A549 (cell line): Measurements from ENCODE around the gene CCL25.

Experiments used
- EHMT2 ChIP-seq: fragments of 200-600 bp; sonication (generic); IDR thresholded peaks from 2 replicates; pipeline ENCODE4 v1.6.1; 2016; ENCODE audit warnings: antibody characterized with exemption, low read depth, mild to moderate bottlenecking, moderate library complexity
- EP300 ChIP-seq, 2 experiments: fragments of >200 bp; sonication (Bioruptor Twin); formaldehyde crosslinking; IDR thresholded peaks; 2 replicates in 1 of 2; 3 replicates in 1 of 2; pipeline ENCODE4 v1.6.1; 2016 to 2017
- FOXS1 ChIP-seq: fragments of 250-450 bp; sonication (Bioruptor Pico); IDR thresholded peaks from 2 replicates; pipeline ENCODE4 v1.5.0; 2020; ENCODE audit warnings: mild to moderate bottlenecking, moderate library complexity
- JUNB ChIP-seq: fragments of >200 bp; sonication (Bioruptor Twin); formaldehyde crosslinking; IDR thresholded peaks from 2 replicates; pipeline ENCODE4 v1.6.1; 2016
- MAX ChIP-seq: IDR thresholded peaks from 2 replicates; pipeline ENCODE4 v1.6.1; 2012
- NPAS2 ChIP-seq: fragments of 250-450 bp; sonication (Bioruptor Pico); IDR thresholded peaks from 2 replicates; pipeline ENCODE4 v1.8.0; 2022; ENCODE audit warnings: mild to moderate bottlenecking, moderate library complexity, borderline replicate concordance
- PBX3 ChIP-seq: IDR thresholded peaks from 2 replicates; pipeline ENCODE4 v1.6.1; 2012
- POLR2A ChIP-seq: IDR thresholded peaks from 2 replicates; pipeline ENCODE4 v1.6.1; 2012; ENCODE audit warnings: mild to moderate bottlenecking, low read length
- RCOR1 ChIP-seq: fragments of 150-350 bp; IDR thresholded peaks from 2 replicates; pipeline ENCODE4 v1.6.1; 2014; ENCODE audit warnings: antibody characterized with exemption, low read length, low read depth
- RFX5 ChIP-seq: fragments of 450-650 bp; IDR thresholded peaks from 2 replicates; pipeline ENCODE4 v1.7.1; 2014; ENCODE audit warnings: antibody characterized with exemption, mild to moderate bottlenecking, moderate library complexity
- SMC3 ChIP-seq: fragments of >200 bp; sonication (Bioruptor Twin); formaldehyde crosslinking; IDR thresholded peaks from 3 replicates; pipeline ENCODE4 v1.6.1; 2018; ENCODE audit warnings: inconsistent platforms
- TP53 ChIP-seq: fragments of 250-450 bp; sonication (Bioruptor Pico); IDR thresholded peaks from 2 replicates; pipeline ENCODE4 v1.5.0; 2021; ENCODE audit warnings: mild to moderate bottlenecking, moderate library complexity
- TF ChIP-seq, protein P1 (sequence below): fragments of >200 bp; sonication (Bioruptor Twin); formaldehyde crosslinking; IDR thresholded peaks from 3 replicates; pipeline ENCODE4 v1.5.1; 2016

DNA sequence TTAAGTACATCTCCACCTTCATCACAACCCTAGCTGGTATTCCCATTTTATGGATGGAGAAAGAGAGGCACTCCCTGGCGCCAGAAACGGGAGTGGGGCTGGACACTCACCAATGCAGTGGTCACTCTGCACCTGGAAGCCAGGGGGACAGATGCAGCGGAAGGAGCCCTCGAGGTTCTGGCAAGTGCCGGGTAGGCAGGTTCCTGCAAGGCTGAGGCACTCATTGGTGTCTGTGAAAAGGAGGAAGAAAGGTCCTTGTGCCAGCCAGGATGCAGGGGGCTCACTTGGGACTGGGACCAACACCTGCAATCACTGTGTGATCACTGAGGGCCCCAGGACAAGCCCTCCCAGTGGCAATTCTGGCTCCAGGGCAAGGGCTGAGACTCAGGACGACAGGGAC, 41.8 kb downstream of the CCL25 start:
- no peak for TF ChIP-seq RCOR1
- TF ChIP-seq RFX5 = no peak
- no peak for TF ChIP-seq JUNB
- TF ChIP-seq, protein P1, sequence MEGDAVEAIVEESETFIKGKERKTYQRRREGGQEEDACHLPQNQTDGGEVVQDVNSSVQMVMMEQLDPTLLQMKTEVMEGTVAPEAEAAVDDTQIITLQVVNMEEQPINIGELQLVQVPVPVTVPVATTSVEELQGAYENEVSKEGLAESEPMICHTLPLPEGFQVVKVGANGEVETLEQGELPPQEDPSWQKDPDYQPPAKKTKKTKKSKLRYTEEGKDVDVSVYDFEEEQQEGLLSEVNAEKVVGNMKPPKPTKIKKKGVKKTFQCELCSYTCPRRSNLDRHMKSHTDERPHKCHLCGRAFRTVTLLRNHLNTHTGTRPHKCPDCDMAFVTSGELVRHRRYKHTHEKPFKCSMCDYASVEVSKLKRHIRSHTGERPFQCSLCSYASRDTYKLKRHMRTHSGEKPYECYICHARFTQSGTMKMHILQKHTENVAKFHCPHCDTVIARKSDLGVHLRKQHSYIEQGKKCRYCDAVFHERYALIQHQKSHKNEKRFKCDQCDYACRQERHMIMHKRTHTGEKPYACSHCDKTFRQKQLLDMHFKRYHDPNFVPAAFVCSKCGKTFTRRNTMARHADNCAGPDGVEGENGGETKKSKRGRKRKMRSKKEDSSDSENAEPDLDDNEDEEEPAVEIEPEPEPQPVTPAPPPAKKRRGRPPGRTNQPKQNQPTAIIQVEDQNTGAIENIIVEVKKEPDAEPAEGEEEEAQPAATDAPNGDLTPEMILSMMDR = no peak
- TF ChIP-seq PBX3 = no peak
- TF ChIP-seq MAX = no peak
- TF ChIP-seq SMC3 = no peak
- no peak for TF ChIP-seq NPAS2 (CRISPR knock-in tag)
- no peak for TF ChIP-seq EP300 (IDR thresholded peaks at IDR 0.05)
- no peak for TF ChIP-seq EHMT2
- no peak for TF ChIP-seq POLR2A
- TF ChIP-seq FOXS1 (CRISPR knock-in tag) = no peak
- no peak for TF ChIP-seq TP53 (CRISPR knock-in tag)
